SW480 (cell line): ENCODE results near the gene TIAL1.
A peak's percentile ranks its signal among the peaks of the same experiment; 100 is the strongest.
"Not testable (repeated sequence)": the region's sequence is repeated elsewhere in the genome, so short reads cannot be mapped to it uniquely, and the experiment has no call there.

Experiments used
- DNase-seq: peaks from one replicate; pipeline ENCODE4 v3.0.0-alpha.2; 2016; ENCODE audit warnings: low spot score

The TIAL1 gene

DNA sequence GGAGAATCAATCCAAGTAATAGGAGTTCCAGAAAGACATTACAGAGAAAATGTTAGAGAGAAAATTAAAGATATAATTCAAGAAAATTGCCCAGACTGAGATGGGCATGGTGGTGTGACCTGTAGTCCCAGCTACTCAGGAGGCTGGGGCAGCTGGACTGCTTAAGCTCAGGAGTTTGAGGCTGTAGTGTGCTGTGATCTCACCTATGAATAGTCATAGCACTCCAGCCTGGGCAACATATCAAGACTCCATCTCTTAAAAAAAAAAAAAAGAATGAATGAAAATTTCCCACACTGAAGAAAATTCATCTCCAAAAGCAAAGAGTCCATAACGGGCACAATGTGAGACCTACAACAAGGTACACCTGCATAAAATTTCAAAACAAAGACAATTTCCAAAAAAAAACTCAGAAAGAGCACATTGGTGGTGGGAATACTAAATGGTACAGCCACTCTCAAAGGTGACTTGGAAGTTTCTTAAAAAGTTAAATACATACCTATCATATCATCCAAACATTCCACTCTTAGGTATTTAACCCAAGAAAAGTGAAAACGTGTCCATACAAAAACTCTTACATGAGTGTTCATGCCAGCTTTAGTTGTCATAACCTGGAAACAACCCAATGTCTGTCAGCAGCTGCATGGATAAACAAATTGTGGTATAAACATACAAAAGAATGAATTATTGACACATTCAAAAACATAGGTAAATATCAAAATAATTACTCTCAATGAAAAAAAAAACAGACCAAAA is 47.3 kb downstream of the TIAL1 start:
- no peak for DNase-seq

DNA sequence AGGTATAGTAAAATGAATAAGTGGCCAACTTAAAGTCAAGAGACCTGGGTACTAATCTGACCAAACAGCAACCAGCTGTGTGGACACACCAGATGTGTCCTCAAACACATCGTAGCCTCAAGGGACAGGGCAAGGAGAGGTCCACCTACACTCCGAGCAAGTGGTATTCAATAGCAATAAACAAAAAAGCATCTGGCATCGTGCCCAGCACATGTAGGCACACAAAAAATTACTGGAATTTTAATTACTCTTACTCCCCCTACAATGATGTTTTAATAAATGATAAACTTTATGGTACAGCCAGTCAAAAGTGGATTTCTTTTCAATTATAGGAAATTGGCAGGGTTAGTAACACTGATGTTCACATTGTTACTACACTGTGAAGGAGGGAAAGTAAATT is 50.8 kb downstream of the TIAL1 start:
- no peak for DNase-seq

DNA sequence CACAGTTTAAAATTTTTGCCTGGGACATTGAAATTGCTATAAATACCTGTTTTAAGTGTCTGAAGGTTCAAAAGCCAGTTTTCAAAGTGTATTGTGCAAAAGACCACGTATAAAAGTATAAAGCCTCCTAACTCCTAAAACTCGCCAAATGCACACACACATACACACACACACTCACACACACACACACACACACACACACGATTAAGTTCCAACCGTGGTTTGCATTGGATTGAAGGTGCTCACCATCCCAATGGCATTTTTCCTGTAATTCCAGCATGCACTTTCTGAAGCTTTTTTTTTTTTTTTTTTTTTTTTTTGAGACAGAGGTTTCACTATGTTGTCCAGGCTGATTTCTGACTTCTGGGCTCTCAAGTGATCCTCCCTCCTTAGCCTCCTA is 51.5 kb downstream of the TIAL1 start:
- DNase-seq: no peak

DNA sequence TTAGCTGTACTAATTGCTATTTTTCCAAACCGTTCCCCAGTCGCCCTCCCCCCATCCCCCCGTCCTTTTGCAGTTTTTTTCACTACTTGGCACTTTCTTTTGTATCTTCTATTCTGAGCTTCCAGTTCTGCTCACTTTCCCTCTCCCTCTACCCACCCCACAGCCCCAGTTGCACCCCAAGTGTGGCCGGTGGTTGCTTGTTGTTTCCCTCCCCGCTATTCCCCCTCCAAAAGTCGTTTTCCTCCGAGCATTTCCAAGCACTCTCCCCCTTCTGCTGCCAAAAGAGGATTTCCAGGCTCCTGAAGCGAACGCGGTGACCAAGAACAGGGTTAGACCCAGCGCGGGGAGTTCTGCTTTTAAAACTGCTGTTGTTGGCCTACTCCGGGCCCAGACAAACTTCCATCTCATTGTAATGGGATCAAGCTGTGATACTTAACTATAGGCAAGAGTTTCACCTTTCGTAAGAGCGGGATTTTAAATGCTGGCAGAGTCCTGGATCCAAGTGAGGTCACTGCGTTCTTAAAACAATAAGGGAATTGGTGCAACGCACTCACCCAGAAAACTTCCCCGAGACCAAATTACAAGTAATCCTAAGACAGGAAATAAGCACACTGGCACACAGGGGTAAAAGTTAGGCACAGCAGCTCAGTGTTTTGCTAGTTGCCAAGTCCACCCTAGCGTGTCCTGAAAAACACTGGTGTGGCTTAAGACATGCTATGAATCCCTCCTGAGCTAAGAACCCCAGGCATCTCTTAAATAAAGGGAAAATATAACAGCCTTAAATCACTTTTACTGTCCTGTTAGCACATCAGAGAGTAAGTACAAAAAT is 52.7 kb downstream of the TIAL1 start:
- no peak for DNase-seq

DNA sequence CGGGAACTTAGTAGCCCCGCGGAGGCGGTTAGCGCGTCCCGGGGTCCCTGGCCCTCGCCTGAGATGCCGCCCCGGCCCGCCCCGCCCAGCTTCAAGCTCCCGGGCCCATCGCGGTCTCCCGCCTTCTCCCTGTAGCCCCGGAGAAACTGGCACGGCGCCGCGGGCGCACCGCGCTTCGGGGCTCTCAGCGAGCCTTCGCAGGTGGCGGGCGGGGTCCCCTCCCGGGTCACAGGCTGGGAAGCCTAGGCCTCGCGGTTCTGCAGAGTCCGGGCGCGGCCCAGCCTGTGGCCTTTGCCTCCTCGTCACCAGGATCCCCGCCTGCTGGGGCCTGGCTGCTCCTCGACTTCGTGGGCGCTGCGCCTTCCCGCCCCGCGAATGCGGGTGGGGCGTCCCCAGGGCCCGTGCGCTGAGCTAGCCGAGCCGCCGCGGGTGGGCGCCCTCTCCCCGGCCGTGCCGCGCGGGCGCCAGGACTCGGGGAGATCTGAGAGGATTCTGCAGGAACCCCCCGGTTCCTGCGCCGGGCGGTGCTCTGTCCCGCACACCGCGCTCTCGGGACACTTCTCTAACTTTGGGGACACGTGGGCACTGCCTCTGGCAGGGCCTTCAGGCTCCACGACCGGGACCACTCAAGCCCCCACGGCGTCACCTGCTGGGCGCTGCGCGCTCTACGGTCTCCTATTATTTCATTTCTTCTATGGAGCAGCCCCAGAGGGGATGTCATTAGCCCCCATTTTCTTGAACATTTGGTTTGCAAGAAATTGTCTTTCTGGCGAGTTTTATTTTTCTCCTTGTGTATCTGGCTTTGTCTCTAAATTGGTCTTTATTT is 53.6 kb downstream of the TIAL1 start:
- DNase-seq: peak; percentile 58

DNA sequence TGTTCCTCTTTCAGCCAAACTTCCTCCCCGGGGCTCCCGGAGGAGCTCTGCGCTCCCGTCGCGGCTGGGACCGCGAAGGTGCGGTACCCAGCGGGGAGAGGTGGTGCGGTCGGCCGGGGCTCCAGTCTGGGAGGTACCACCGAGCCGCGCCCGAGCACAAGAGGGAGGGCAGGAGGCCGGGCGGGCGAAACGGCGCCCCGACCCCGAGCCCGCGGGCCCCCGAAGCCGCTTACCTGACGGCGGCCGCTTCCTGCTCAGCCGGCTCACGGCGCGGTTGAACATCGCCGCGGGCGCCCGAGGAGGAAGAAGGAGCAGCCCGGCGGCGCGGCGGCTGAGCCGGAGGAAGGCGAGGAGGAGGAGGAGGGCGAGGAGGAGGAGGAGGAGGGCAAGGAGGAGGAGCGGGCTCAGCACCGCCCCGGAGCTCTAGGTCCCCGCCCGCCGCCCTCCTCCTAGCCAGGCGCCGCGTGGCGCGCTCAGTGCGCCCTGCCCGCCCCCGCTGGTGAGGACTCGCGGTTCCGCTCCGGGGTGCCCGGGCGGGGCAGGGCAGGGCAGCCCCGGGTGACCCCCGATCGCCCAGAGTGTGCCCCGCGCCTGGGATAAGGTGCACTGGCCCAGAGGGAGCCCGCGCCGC is 54.3 kb downstream of the TIAL1 start, which contains the start of gene RGS10:
Gene RGS10 (minus strand): TSS at position 363 of the 631 bp plus-strand sequence. CDS start 81 bp downstream, at position 282.
- peak; percentile 44 for DNase-seq

DNA sequence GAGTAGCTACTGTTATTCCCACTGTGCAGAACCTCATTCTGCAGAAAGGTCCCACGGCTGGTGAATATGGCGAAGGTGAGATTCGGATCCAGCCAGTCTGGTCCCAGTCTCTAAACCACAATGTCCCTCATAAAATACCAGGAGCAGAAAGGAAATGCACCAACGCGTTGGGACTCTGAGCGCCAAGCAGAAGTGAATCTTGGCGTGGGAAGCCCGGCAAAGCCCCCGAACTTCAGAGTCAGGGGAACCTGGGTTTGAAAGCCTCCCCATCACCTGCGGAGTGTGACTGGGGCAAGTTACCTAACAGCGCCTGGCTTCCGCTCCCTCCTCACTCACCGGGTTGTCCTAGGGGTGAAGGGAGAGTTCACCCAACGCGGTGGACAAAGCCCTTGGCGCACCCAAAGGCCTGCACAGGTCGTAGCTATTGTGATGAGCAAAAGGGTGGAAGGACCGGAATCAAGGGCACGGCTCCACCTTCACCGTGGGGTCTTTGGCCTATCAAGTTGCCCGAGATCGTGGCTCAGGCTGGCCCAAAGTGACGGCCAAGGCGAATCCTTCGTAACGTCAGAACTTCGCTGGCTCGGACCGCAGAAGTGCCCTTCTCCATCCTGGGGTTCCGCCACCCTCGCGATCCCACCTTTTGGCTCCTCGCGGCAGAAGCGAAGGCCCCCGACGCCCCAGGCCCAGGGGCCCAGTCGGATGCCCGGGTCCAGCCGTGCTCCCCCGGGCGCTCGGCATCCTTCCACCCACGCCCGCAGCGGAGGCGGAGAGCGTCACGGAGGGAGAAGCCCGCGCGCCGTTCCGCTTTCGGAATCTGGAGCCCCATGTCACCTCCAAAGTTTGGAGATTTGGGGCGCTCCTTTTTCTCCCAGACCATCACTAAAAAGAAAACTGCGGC is 55.1 kb downstream of the TIAL1 start:
- DNase-seq: no peak

DNA sequence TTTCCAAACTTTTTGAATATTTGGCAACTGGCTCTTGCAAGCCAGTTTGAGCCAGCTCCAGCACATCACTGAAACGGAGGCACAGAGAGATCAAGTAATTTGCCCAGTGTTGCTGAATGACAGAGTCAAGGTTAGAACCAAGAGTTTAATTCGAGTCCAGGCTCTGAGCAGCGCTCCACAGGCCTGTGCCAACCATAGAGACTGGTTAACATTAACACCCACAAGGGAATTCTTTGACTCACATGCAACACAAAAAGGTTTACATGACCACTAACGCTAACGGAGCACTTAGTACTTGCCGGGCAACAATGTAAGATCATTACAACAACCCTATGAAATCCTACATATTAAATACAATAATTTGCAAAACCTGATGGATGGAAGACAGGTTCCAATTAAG is 55.7 kb downstream of the TIAL1 start:
- DNase-seq: no peak

DNA sequence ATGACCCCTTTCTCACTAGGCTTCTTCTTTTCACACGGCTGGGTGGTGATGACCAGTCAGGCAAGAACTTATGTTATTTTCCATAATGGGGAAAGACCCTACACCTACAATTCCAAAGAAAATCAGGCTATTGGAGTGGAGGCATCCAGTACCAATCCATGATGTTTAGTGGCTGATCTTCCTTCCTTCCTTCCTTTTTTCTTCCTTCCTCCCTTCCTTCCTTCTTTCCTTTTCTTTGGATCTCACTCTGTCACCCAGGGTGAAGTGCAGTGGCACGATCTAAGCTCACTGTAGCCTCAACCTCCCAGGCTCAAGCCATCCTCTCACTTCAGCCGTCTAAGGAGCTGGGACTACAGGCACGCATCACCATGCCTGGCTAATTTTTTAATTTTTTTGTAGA is 56.7 kb downstream of the TIAL1 start:
- DNase-seq: no peak

DNA sequence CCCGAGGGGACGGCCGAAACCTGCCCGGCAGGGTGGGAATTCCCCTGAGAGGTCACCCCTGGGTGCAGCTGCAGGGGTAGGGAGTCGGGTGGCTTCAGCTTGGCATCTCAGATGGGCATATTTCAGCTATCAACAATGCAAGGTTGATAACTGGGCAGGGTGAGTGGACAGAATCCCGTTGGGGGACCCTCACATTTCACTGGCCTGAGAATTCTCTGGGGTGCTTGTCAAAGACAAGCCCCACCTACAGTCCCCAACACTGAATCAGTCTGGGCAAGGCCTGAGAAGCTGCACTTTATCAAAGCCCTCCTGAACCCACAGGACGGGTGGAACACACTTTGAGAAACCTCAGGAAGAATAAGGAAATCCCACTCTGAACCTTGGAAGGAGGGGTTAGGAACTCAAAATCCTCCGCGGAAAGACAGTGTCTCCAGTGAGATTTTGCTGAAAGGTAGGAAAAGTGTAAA is 57.4 kb downstream of the TIAL1 start:
- DNase-seq: no peak

DNA sequence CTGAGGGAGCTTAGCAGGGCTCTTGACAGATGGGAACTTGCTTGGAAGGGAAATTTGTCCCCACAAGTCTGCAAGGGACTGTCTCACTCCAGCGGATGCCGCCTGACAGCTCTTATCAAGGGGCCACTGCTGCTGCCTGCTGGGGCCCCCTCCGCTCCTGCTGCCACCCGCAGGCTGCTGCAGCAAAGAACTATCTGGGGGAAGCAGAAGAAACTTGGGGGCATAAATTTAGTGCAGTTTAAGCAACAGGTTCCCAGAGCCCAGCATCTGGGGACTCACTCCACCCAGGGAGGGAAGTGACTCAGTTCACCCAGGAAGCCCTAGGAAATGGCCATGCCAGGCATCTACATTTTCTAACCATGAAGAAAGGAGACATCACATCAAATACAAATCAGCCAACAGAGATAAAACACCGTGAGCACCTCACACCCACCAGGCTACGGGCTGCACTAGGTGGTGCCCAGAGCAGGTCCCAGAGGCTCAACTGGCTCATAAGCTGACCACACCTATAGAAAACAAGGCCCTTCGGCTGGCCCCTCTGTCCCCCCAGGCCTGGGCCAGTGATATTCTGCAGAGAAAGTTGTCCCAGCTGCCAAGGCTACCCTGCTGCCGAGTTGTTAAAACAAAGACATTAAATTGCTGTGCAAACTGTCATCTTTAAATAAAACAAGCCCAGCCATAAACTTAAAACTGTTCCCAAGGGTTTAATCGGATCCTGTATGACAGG is 58.0 kb downstream of the TIAL1 start:
- DNase-seq: no peak

DNA sequence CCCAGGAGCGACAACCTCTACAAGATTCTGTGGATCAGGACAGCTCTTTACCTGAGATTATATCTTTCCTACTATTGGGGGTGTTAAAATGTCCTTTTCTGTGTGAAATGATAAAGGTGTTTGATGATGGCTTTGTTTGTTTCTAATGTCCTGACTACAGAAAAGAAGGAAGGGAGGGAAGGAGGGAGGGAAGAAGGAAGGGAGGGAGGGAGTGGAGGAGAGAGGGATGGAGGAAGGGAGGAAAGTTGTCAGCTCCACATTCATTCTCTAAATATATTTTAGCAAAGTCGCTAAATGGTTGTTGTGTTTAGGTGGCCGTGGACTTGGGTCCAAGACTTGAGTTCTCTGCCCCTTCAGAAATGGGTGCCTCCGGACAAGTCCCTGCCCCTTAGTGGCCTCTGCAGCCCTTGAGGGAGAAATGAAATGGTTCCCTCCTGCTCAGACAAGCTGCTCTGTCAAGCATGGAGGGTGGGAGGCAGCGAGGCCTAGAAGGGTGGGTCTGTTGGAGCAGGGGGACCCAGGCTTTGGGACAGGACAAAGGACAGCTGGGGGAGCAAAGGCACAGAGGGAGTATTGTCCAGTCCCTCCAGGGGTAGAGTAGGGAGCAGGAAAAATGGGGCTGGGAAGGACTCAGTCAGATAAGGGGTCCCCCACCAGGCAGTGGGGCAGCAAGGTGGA is 58.7 kb downstream of the TIAL1 start:
- no peak for DNase-seq

DNA sequence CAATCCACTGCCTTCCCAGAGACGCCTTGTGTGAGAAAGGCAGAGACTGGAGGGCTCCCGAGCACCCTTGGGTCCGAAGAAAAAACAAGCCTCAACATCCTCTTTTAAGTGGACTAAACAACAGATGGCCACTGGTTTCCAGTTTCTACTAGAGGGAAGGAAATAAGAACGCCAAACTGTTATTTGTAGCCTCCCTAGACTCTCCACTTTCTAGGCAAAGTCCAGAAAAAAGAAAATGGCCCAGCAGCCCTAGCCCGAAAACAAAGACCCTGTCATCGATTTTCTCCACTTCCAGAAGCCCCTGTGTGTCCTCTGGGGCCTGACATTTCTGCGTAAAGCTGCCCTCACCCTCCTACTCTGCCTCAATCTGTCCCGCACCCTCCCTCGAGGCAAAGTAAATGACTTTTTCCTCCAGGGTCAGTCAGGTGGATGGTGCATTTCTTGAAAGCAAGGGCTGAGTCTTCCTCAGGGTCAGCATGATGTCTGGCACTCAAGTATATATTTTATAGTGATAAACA is 60.2 kb downstream of the TIAL1 start:
- no peak for DNase-seq

DNA sequence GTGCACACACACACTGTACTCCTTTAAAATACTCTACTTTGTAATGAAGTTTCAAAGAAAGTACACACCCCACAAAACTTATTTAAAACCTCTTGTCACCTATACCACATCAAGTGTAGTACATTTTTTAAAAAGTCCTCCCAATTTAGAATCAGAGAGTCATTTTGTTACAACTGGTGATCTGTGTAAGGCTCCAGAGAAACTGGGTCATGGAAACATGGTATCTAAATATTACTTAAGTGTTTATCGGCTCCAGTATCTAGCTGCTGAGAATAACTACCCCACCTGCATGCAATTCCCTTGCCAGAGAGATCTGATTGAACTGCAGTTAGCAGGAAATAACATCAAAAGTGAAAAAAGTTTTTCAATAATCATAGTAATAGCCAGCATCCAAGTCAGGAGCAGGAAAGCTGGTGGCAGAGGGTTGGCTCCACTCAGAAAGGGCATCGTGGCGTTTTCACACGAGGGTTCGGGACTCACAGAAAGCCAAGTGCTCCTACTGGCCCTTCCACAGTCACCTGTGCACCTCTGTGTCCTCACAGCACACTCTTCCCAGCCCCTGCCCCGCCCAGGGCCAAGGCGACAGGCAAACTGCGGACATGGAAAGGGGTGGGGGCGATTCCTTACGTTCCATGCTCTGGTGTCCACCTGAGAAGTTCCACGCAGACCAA is 60.8 kb downstream of the TIAL1 start:
- DNase-seq: no peak

DNA sequence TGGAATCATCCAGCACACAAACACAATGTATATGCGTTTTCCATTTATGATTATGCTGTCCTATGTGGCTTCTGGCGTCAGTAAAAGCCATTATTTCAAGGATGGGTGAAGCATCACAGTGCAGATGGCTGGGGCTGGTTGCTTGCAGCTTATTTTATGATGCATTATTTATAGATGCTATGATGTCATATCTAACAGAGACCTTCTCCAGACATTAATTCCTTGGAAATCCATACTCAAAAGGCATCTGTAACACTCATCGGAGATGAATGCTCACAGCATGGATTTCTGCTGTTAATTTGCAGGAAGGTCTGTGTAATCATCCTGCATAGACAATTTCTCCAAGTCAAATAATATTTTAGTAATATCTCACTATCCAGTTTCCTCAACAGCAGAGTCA is 61.5 kb downstream of the TIAL1 start:
- DNase-seq: no peak

DNA sequence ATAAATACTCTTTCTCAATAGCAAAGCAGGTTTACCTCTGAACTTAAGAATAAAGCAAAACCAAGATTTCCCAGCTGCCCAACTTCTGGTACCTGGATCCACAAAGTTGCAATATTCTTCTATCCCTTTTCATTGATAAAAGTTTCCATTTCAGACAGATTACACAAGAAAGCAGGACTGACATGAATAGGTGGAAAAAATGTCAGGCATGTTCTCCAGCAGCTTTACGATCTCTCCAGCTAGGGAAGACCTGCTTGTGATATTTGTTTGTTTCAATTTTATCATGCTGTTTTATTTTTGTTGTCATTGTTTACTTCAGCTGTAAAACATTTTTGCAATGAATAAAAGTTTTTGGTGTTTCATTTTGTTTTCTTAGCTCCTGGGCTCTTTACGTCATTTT is 63.3 kb downstream of the TIAL1 start:
- no peak for DNase-seq

DNA sequence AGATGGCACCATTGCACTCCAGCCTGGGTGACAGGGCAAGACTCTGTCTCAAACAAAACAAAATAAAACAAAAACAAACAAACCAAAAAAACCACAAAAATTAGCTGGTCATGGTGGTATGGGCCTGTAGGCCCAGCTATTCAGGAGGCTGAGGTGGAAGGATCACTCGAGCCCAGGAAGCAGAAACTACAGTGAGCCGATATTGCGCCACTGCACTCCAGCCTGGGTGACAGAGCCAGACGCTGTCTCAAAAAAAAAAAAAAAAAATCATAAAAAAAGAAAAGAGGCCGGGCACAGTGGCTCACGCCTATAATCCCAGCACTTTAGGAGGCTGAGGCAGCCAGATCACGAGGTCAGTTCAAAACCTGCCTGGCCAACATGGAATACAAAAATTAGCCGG is 64.0 kb downstream of the TIAL1 start:
- DNase-seq: not testable (repeated sequence)

DNA sequence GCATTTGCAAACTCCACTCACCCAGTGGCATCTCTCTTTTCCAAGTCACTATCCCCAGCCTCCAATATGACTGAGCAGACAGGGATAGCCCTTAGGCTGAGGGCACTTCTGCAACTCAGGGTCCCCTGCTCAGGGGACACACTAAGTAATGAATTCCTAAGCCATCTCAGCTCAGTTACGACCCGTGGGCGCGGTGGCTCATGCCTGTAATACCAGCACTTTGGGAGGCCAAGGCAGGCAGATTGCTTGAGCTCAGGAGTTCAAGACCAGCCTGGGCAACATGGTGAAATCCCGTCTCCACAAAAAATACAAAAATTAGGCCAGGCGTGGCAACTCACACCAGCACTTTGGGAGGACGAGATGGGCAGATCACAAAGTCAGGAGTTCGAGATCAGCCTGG is 64.5 kb downstream of the TIAL1 start:
- not testable (repeated sequence) for DNase-seq

DNA sequence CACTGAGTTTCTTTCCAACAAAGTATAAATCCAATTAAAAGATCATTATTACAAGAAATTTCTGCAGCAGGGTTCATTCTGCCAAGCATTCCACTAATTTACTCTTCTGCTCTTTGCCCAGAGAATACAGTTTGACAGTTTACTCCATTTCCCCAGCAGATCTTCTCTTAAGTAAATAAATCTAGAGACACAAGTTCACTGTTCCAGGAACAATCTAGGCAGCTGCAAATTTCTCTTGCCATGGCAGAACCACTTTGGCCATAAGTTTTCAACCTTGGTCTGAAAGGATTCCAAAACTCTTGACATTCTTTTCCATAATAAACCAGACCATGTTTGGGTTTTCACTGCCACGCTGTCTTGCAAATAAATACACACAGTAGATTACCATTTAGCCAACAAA is 65.7 kb downstream of the TIAL1 start:
- DNase-seq: no peak
